IMR-90 (cell line): Measurements from ENCODE around the gene EXO1. TPM values are rescaled to one million over a fixed set of nuclear protein-coding genes. Genes with fewer than 3 reads are reported as not detected.

Experiments
- ATAC-seq: fragments of 200-7000 bp; cut with Tn5 transposase; 2 replicates; pipeline ENCODE4 v1.9.1; 2020; ENCODE audit warnings: low read depth, mild to moderate bottlenecking, moderate library complexity
- BruUV-seq: library from RNA; stranded (reverse); fragments of 400-500 nt; replicated peaks from 2 replicates; lab custom pipeline; 2021; lab: Mats Ljungman, UMichigan
- CTCF ChIA-PET: fragments of 300-600 bp; formaldehyde crosslinking; extraction: SDS; loops from one replicate; lab custom pipeline; 2021; ENCODE audit warnings: antibody characterized with exemption; lab: Yijun Ruan, JAX
- POLR2A ChIA-PET: fragments of 300-600 bp; sonication (Branson Sonifier 250); formaldehyde crosslinking; loops from one replicate; lab custom pipeline; 2022; ENCODE audit warnings: antibody characterized with exemption; ENCODE audit not compliant: unreplicated experiment; lab: Charles Lee
- DNase-seq: peaks from one replicate; pipeline ENCODE4 v3.0.0; 2013
- H2AFZ ChIP-seq: replicated peaks from 2 replicates; pipeline ENCODE3; 2013; ENCODE audit warnings: low read length, mild to moderate bottlenecking; ENCODE audit not compliant: poor library complexity
- H2AK5ac ChIP-seq: 2 replicates; pipeline ENCODE4 v1.6.1; 2013; ENCODE audit warnings: low read depth, low read length, inconsistent platforms
- H2AK9ac ChIP-seq: replicated peaks from 2 replicates; pipeline ENCODE3; 2013; ENCODE audit warnings: mild to moderate bottlenecking, low read depth, low read length, moderate library complexity; ENCODE audit not compliant: poor library complexity
- H2BK120ac ChIP-seq: 2 replicates; pipeline ENCODE4 v1.6.1; 2013; ENCODE audit warnings: low read depth, low read length, inconsistent platforms
- H2BK15ac ChIP-seq: 3 replicates; pipeline ENCODE4 v1.6.1; 2013; ENCODE audit warnings: low read depth, low read length, inconsistent platforms
- H2BK20ac ChIP-seq: 2 replicates; pipeline ENCODE4 v1.6.1; 2013; ENCODE audit warnings: low read depth, mild to moderate bottlenecking, inconsistent platforms, low read length, moderate library complexity
- H2BK5ac ChIP-seq: 2 replicates; pipeline ENCODE4 v1.6.1; 2013; ENCODE audit warnings: mild to moderate bottlenecking, low read depth, low read length, inconsistent platforms; ENCODE audit not compliant: poor library complexity, severe bottlenecking
- H3K14ac ChIP-seq: replicated peaks from 2 replicates; pipeline ENCODE4 v1.6.1; 2013; ENCODE audit warnings: low read depth, low read length, inconsistent platforms
- H3K18ac ChIP-seq: 2 replicates; pipeline ENCODE4 v1.6.1; 2013; ENCODE audit warnings: low read depth, low read length, control low read depth
- H3K23ac ChIP-seq: 2 replicates; pipeline ENCODE4 v1.6.1; 2013; ENCODE audit warnings: low read depth, low read length, inconsistent platforms
- H3K27ac ChIP-seq: 2 replicates; pipeline ENCODE4 v1.5.1; 2013; ENCODE audit warnings: mild to moderate bottlenecking, control low read depth, low read length; ENCODE audit not compliant: insufficient read depth
- H3K27me3 ChIP-seq: 2 replicates; pipeline ENCODE4 v1.6.1; 2013; ENCODE audit warnings: low read length; ENCODE audit not compliant: control insufficient read depth, insufficient read depth
- H3K36me3 ChIP-seq: 2 replicates; pipeline ENCODE4 v1.6.1; 2013; ENCODE audit warnings: low read length, mixed read lengths; ENCODE audit not compliant: control insufficient read depth, insufficient read depth
- H3K4ac ChIP-seq: 2 replicates; pipeline ENCODE4 v1.6.1; 2013; ENCODE audit warnings: low read depth, low read length, inconsistent platforms
- H3K4me1 ChIP-seq: 2 replicates; pipeline ENCODE4 v1.6.1; 2013; ENCODE audit warnings: low read length, mixed read lengths; ENCODE audit not compliant: control insufficient read depth, insufficient read depth
- H3K4me2 ChIP-seq: 2 replicates; pipeline ENCODE4 v1.6.1; 2013; ENCODE audit warnings: low read depth, mild to moderate bottlenecking, control low read depth, low read length, moderate library complexity
- H3K4me3 ChIP-seq: 2 replicates; pipeline ENCODE4 v1.5.1; 2013; ENCODE audit warnings: low read depth, mild to moderate bottlenecking, control low read depth, low read length, moderate library complexity; ENCODE audit not compliant: insufficient read depth
- H3K56ac ChIP-seq: 2 replicates; pipeline ENCODE4 v1.6.1; 2013; ENCODE audit warnings: low read length, inconsistent platforms; ENCODE audit not compliant: insufficient read depth; ENCODE audit errors: extremely low read depth
- H3K79me1 ChIP-seq, 2 experiments: 2 replicates each; pipeline ENCODE4 v1.6.1; 2013; ENCODE audit warnings: low read length in 2 of 2, inconsistent platforms in 1 of 2, low read depth in 1 of 2
- H3K9ac ChIP-seq: 2 replicates; pipeline ENCODE4 v1.6.1; 2013; ENCODE audit warnings: low read depth, low read length, control low read depth
- H3K9me1 ChIP-seq: 2 replicates; pipeline ENCODE4 v1.6.1; 2013; ENCODE audit warnings: low read length, inconsistent platforms; ENCODE audit not compliant: insufficient read depth
- H3K9me3 ChIP-seq: 2 replicates; pipeline ENCODE4 v1.6.1; 2013; ENCODE audit warnings: low read length; ENCODE audit not compliant: control insufficient read depth, insufficient read depth
- H4K20me1 ChIP-seq: 2 replicates; pipeline ENCODE4 v1.6.1; 2013; ENCODE audit warnings: low read length, inconsistent platforms; ENCODE audit not compliant: insufficient read depth
- H4K5ac ChIP-seq: 2 replicates; pipeline ENCODE4 v1.6.1; 2013; ENCODE audit warnings: mild to moderate bottlenecking, low read depth, low read length, control low read depth
- H4K8ac ChIP-seq, 2 experiments: 2 replicates each; pipeline ENCODE4 v1.6.1; 2013; ENCODE audit warnings: low read depth in 2 of 2, low read length in 2 of 2, control low read depth in 1 of 2, inconsistent platforms in 1 of 2
- H4K91ac ChIP-seq: 2 replicates; pipeline ENCODE4 v1.6.1; 2013; ENCODE audit warnings: low read depth, low read length, inconsistent platforms; ENCODE audit not compliant: insufficient read depth
- FOS ChIP-seq: fragments of 150-350 bp; IDR thresholded peaks from 2 replicates; pipeline ENCODE4 v1.6.1; 2016; ENCODE audit warnings: low read depth, low read length
- WGBS, 2 experiments: methylation state at CpG; one replicate each; pipeline versions ENCODE4 v1.1.5 to v1.1.7; 2013; ENCODE audit warnings: missing lambda C conversion rate in 2 of 2; ENCODE audit not compliant: insufficient read length in 1 of 2; ENCODE audit errors: extremely low coverage in 2 of 2; 5-methylcytosine and 5-hydroxymethylcytosine counted together
- dilution Hi-C: fragments of 300-500 bp; cut with HindIII; formaldehyde crosslinking; loops from one replicate; pipeline ENCODE4 v1.14.3; 2018; ENCODE audit warnings: low sequenced_read_pairs; ENCODE audit not compliant: unreplicated experiment
- in situ Hi-C: fragments of 300-500 bp; cut with MboI; formaldehyde crosslinking; loops from 3 replicates; pipeline ENCODE4 v1.14.3; 2019; ENCODE audit warnings: low sequenced_read_pairs, inconsistent platforms, mixed read lengths
- intact Hi-C: fragments of 100-400 bp; cut with micrococcal nuclease; formaldehyde crosslinking; loops from 2 replicates; pipeline ENCODE4 v1.10.0; 2022
- polyA plus RNA-seq, 3 experiments: library from polyadenylated mRNA; depleted of rRNA; stranded (reverse); fragments of >200 nt; gene quantifications; 2 replicates each; pipeline ENCODE4 v1.2.3, GENCODE V29; 2012; ENCODE audit warnings: low replicate concordance in 1 of 3
- total RNA-seq: library from RNA; depleted of rRNA; stranded (reverse); fragments of >200 nt; gene quantifications from 2 replicates; pipeline ENCODE4 v1.2.3, GENCODE V29; 2012
- TF ChIP-seq, protein P1 (sequence below): fragments of 150-350 bp; IDR thresholded peaks from 2 replicates; pipeline ENCODE4 v1.6.1; 2016; ENCODE audit warnings: low read depth, mild to moderate bottlenecking, low read length, moderate library complexity, borderline replicate concordance

The EXO1 gene
- total and polyA plus RNA-seq, 2 of the 4 experiments (the other 2 are of a cell fraction), result 5.1 to 12.9 TPM

DNA sequence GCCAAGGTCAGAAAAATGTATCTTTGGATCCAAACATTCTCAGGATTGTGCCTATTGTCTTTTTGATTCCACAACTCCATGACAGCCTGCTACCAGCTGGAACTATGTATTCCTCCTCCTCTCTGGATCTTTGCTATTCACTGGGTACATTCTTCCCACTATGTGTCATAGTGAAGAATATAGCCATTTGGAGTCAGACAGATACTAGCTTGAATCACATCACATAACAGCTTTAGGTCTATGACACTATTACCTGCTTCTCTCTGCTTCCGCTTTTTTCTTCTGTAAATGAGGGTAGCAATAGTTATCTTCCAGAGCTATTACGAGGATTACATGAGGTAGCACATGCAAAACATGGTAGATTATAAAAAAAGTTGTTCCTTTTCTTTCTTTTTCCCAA is 5.4 kb upstream of the EXO1 start:
- Histone ChIP-seq H3K14ac (peak overlapping the region; percentile 73), H3K4me2 (peak overlapping the region; percentile 34; the same call in 1 of the 2 replicates), H3K9me3 (no peaks in the 10 kb centered on the region), H3K27ac (peak overlapping the region; percentile 83), H4K91ac (peak overlapping the region; percentile 94), H2AK9ac (peak overlapping the region; percentile 51), H2AK5ac (0 out of 2 replicates have a peak overlapping the region, but pooled peaks have one; percentile 16), H3K9ac (peak overlapping the region; percentile 45), H2BK5ac (peak overlapping the region; percentile 97), H3K56ac (peak overlapping the region; percentile 52; the same call in 1 of the 2 replicates), H4K20me1 (peaks cover 2% of the 10 kb centered on the region; the same call in 1 of the 2 replicates), H3K36me3 (no peaks in the 10 kb centered on the region), H4K8ac (peak overlapping the region; percentile 83 to 93), H3K79me1 (no peaks in the 10 kb centered on the region), H2BK120ac (peak overlapping the region; percentile 96), H2BK15ac (peak overlapping the region; percentile 97; the same call in 2 of the 3 replicates), H3K27me3 (no peaks in the 10 kb centered on the region), H2BK20ac (peak overlapping the region; percentile 98), H4K5ac (peak overlapping the region; percentile 57), H3K4me3 (no peak overlapping the region), H2AFZ (peak overlapping the region; percentile 85), H3K9me1 (peaks cover 5% of the 10 kb centered on the region), H3K23ac (peak overlapping the region; percentile 74), H3K18ac (peak overlapping the region; percentile 77), H3K4me1 (peaks cover 11% of the 10 kb centered on the region), H3K4ac (peak overlapping the region; percentile 88)
- no TSS peak for BruUV-seq
- DNase-seq, result peak; percentile 81
- intact Hi-C loops (no loop called here), in situ Hi-C loops (no loop called here), dilution Hi-C loops (no loop called here)
- POLR2A ChIA-PET, result interaction anchor here (0.5 kb wide), 1 partner anchor 202 kb away, joined by 5 read pairs; no protein-coding TSS in a partner anchor
- CTCF ChIA-PET, result interaction anchor here (0.6 to 1.8 kb wide), 2 partner anchors 231 to 323 kb away, joined by 3 to 8 read pairs; partner anchors contain the start of gene FH
- no CpG with 5 or more reads among the region's 2 CpGs for WGBS, 2 experiments
- ATAC-seq, result peak; percentile 74
- 0 out of 2 replicates have a peak, but pooled peaks have one; percentile 11 for TF ChIP-seq FOS
- TF ChIP-seq, protein P1, sequence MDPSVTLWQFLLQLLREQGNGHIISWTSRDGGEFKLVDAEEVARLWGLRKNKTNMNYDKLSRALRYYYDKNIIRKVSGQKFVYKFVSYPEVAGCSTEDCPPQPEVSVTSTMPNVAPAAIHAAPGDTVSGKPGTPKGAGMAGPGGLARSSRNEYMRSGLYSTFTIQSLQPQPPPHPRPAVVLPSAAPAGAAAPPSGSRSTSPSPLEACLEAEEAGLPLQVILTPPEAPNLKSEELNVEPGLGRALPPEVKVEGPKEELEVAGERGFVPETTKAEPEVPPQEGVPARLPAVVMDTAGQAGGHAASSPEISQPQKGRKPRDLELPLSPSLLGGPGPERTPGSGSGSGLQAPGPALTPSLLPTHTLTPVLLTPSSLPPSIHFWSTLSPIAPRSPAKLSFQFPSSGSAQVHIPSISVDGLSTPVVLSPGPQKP, result no peak
